GM21717 (cell line): ENCODE data around the gene SCRN1.

Experiments used
- ATAC-seq: cut with Tn5 transposase; IDR thresholded peaks from one replicate; pipeline ENCODE4 v1.9.1; 2021; ENCODE audit warnings: mild to moderate bottlenecking, moderate library complexity; ENCODE audit not compliant: unreplicated experiment

The SCRN1 gene

GRCh38 chr7:30005464-30005863 lies 15.9 kb upstream of the SCRN1 start:
- no peak for ATAC-seq

DNA sequence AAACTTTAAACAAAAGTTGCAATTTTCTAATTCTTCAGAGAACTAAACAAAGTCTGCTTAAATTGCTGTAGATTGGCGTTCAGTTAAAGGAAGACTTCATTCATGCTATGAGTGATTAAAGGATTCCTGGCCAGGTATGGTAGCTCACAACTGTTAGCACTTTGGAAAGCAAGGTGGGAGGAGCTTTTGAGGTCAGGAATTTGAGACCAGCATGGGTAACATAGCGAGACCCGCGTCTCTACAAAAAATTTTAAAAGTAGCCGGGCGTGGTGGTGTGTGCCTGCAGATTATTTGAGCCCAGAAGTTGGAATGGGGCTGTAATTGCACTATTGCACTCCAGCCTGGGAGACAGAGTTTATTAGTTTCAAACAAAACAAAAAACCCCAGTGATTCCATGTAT lies 13.5 kb upstream of the SCRN1 start:
- ATAC-seq: no peak

GRCh38 chr7:30001998-30002397 lies 12.4 kb upstream of the SCRN1 start:
- ATAC-seq: no peak

GRCh38 chr7:29998489-29998888 lies 8.9 kb upstream of the SCRN1 start:
- no peak for ATAC-seq

DNA sequence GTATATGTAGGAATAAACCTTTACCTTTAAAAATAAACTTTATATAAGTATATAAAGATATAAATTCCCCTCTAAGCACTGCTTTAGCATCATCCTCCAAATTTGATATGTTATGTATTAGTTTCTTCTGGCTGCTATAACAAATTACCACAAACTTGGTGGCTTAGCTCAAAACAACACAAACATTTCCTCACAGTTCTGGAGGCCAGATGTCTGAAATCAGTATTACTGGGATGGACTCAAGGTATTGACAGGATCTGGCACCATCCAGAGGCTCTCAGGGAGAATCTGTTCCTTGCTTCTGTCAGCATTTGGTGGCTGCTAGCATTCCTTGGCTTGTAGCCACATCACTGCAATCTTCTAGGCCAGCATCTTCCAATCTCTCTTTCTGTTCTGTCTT lies 6.7 kb upstream of the SCRN1 start:
- no peak for ATAC-seq

DNA sequence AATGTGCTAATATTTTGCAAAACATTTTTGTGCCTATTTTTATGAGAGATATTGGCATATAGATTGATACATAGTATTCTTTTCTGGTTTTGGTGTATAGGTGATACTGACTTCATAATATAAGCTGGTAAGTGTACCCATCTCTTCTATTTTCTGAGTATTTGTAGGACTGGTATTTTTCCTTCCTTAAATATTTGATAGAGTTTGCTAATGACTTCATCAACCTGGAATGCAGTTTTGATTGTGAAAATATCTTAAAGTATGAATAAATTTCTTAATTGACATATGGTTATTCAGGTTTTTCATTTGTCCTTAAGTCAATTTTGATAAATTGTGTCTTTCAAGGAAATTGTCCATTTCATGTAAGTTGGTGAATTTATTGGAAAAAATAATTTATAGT lies 6.1 kb upstream of the SCRN1 start:
- ATAC-seq: no peak

- ATAC-seq: no peak
Observed at GRCh38 chr7:29993140-29993539, 3.5 kb upstream of the SCRN1 start.

GRCh38 chr7:29991937-29992336 lies 2.3 kb upstream of the SCRN1 start:
- ATAC-seq: no peak

GRCh38 chr7:29990931-29991330 lies 1.3 kb upstream of the SCRN1 start:
- ATAC-seq: no peak

GRCh38 chr7:29988424-29989256 lies 961 bp downstream of the SCRN1 start:
- peak; percentile 40 for ATAC-seq

DNA sequence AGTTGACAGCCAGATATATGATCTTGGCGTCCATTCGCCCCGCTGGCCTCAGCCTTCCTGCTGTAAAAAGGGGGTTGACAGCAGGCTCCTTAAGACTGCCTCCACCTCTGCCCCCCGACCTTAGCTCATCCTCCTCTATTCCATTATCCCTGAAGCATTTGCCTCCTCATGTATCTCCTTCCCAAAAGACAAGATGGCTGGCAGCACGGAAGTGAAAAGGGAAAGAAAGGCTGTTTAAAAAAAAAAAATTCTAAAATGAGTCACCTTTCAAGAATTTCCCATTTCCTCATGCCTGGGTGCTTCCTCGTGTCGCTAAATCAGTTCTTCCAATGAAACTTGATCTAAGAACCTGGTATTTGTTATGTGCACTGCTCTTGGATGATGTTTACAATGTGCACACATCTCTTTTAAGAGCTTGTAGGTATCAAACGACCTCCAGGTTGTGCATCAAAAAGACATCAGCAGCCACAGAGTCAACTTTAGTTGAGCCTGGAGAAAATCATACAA lies 1.7 kb downstream of the SCRN1 start:
- no peak for ATAC-seq

DNA sequence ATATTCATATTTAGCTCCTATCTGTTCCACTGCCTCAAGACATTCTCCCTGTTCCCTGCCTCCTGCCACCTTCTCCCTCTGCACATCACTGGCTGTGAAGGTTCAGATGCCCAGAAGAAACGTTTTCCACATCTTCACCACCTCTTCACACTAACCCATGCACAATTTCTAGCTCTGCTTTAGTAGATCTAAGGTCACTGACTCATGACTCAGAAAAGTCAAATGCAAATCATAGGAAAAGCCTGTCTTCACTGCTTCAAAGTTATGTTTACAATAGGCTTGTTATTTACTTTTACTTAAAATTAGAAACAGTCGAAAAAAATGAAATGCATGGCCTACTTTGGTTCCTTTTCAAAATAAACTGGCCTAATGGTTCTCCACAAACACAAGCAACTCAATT lies 2.5 kb downstream of the SCRN1 start:
- ATAC-seq: no peak

GRCh38 chr7:29980151-29980550 lies 9.4 kb downstream of the SCRN1 start:
- no peak for ATAC-seq

DNA sequence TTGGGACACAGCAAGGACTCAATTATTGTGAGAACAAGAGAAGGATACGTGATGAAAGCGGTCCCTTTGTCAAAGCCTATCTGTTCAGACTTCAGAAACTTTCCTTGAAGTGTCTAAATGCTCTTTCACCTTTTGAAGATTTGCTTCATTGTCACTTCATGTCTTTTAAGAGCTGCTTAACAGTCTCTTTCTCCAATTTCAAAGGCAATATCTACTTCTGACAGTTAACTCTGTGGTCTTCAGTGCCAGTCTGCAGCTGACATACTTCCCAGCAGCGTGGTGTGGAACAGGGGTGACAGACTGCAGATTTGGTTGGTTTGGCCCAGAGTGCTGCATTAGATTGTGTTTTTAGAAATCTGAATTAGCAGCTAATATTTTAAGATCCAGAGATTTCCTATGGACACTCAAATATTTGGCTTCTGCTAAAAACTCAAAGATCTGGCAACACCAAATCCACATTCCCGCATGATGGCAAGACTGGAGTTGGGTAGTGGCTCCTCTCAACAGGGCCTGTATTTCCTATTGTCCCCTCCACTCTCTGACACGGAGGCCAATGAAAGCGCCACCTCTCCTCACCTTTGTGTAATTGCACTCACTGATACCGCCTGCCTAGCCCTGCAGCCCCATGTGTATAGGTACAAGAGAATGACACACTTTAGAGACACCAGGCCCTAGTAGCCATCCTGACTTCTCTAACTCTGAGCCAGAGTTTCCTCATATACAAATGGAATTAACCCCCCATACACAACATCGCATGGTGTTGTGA lies 11.5 kb downstream of the SCRN1 start:
- ATAC-seq: no peak

- ATAC-seq: no peak
Observed at GRCh38 chr7:29976673-29977415, 12.8 kb downstream of the SCRN1 start.

GRCh38 chr7:29976266-29976665 lies 13.3 kb downstream of the SCRN1 start:
- no peak for ATAC-seq

DNA sequence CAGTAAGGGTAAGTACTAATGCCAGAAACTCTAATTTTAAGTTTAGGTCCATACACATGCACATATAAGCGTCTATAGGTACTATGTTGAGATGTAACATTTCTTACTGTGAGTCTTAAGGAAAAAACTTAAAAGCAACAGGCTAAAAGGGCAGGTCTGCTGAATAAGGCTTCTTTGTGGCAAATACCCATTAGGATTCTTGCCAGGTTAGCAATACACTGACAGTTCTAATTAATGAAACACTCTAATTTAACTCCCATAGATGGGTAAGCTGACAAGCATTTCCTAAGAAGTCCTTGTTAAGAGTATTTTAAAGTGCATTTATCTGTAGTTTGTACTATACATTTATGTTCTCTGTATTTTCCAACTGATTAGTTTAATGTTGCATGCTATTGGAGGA lies 14.0 kb downstream of the SCRN1 start:
- ATAC-seq: no peak

- ATAC-seq: no peak
Observed at GRCh38 chr7:29974286-29974685, 15.3 kb downstream of the SCRN1 start.

GRCh38 chr7:29972315-29972669 lies 17.3 kb downstream of the SCRN1 start:
- ATAC-seq: no peak

GRCh38 chr7:29971566-29972314 lies 17.9 kb downstream of the SCRN1 start:
- no peak for ATAC-seq

DNA sequence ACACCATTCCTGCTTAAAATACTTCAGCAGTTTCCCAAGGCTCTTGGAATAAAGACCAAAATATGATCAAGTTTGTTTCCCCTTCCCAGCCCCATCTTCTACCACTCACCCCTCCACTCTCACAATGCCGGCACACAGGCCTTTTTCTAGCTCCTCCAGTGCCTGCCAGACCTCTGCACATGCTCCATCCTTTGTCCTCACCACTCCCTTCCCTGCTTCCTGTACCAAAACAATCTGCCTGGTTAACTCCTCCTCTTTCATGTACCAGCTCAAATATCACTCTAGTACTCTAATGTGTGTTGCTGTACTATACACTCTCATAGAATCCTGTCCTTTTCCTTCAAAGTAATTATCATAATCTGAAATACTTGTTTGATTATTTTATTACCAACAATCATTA lies 19.4 kb downstream of the SCRN1 start:
- ATAC-seq: no peak
